Right lobe of liver (tissue), 6 donors: ENCODE measurements around the gene CIITA. TPM values are rescaled to one million over a fixed set of nuclear protein-coding genes. Genes with fewer than 3 reads are reported as not detected.

Experiments used
- ATAC-seq, 4 donors: fragments of 200-7000 bp; cut with Tn5 transposase; one replicate each; pipeline ENCODE4 v1.9.1; 2020; ENCODE audit warnings: mild to moderate bottlenecking in 4 of 4, moderate library complexity in 4 of 4
- DNase-seq, 3 donors: peaks; one replicate each; pipeline ENCODE4 v3.0.0-alpha.2; 2020
- H3K27ac ChIP-seq, 3 donors: fragments of 200-600 bp; one replicate each; pipeline ENCODE4 v1.8.0; 2022
- H3K27me3 ChIP-seq, 2 donors: fragments of 200-600 bp; one replicate each; pipeline ENCODE4 v1.8.0; 2022
- H3K36me3 ChIP-seq, 4 donors: fragments of 200-600 bp; sonication (generic) in 1 of 4; one replicate each; pipeline versions ENCODE4 v1.5.1 to v1.8.0; 2017 to 2022; ENCODE audit warnings: control low read depth in 1 of 4
- H3K4me1 ChIP-seq, 4 donors: fragments of 200-600 bp; sonication (generic) in 1 of 4; one replicate each; pipeline versions ENCODE4 v1.5.1 to v1.8.0; 2017 to 2022; ENCODE audit warnings: control low read depth in 1 of 4
- H3K4me3 ChIP-seq, 3 donors: fragments of 200-600 bp; one replicate each; pipeline ENCODE4 v1.8.0; 2022
- H3K9me3 ChIP-seq, 4 donors: fragments of 200-600 bp; sonication (generic) in 1 of 4; one replicate each; pipeline versions ENCODE4 v1.5.1 to v1.8.0; 2017 to 2022; ENCODE audit warnings: control low read depth in 1 of 4
- POLR2A ChIP-seq: fragments of 450-650 bp; IDR thresholded peaks from one replicate; pipeline ENCODE4 v1.6.1; 2017; ENCODE audit warnings: antibody characterized with exemption, mild to moderate bottlenecking
- WGBS: methylation state at CpG from one replicate; pipeline ENCODE4 v1.1.6; 2018; ENCODE audit warnings: low coverage, low lambda C conversion rate; ENCODE audit not compliant: insufficient coverage; ENCODE audit errors: missing lambda C conversion rate; 5-methylcytosine and 5-hydroxymethylcytosine counted together
- intact Hi-C, 2 donors: fragments of 100-400 bp; cut with DNase I; formaldehyde crosslinking; loops; one replicate each; pipeline versions ENCODE4 v1.11.2 to v1.14.1; 2022
- total RNA-seq, 6 experiments: library from RNA; depleted of rRNA in 2 of 6; stranded (reverse); fragments of >200 nt in 2 of 6; fragmentation: NEBNext Ultra II Directional in 3 of 6; extraction: Animal tissue kit (Norgen Biotek cat#: 25700) in 3 of 6; gene quantifications; one replicate each; pipeline versions ENCODE4 v1.1.0 to v1.2.4, GENCODE V29; 2016 to 2023
- TF ChIP-seq, protein P1 (sequence below), 4 donors: fragments of 200-600 bp in 3 of 4; fragments of 450-650 bp in 1 of 4; IDR thresholded peaks; one replicate each; pipeline versions ENCODE4 v1.5.1 to v1.8.0; 2016 to 2022; ENCODE audit warnings: antibody characterized with exemption in 4 of 4, mild to moderate bottlenecking in 2 of 4
- donor health status: DM: no; HTN: yes; CAD: no.
- donor health status: DM: no; HTN: no; CAD: no.
- donor health status: DM: no; HTN: no; CAD: no.
- donor health status: DM: no; HTN: yes; CAD: no.
- donor health status: DM: no; HTN: yes; CAD: no.

The CIITA gene
- total RNA-seq, 6 experiments from 2014 or later: 0.95 to 6.4 (median 3.3) TPM

DNA sequence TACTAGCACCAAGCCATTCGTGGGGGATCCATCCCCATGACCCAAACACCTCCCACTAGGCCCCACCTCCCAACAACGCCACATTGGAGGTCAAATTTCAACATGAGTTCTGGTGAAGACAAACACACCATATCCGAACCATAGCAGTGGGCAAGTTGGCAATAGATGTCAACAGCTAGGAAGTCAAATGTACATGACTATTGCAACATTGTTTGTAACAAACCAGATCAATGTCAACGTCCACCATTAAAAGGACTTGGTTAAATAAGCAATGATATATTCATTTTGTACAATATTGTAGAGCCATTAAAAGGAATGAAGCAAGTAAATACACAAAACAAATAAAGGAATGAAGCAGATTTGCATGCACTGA lies 26.5 kb upstream of the CIITA start:
- ATAC-seq (peak in 2 of 4 donors; percentile 14 to 87), DNase-seq (no peak)
- H3K9me3 ChIP-seq: no peaks in the 10 kb centered on the region
- intact Hi-C loops: no loop called here
- no peaks in the 10 kb centered on the region for H3K27me3 ChIP-seq
- WGBS: 38% methylated on average over 4 of the region's 4 CpGs
- no peak overlapping the region for H3K4me3 ChIP-seq
- TF ChIP-seq POLR2A: no peak
- TF ChIP-seq, protein P1, sequence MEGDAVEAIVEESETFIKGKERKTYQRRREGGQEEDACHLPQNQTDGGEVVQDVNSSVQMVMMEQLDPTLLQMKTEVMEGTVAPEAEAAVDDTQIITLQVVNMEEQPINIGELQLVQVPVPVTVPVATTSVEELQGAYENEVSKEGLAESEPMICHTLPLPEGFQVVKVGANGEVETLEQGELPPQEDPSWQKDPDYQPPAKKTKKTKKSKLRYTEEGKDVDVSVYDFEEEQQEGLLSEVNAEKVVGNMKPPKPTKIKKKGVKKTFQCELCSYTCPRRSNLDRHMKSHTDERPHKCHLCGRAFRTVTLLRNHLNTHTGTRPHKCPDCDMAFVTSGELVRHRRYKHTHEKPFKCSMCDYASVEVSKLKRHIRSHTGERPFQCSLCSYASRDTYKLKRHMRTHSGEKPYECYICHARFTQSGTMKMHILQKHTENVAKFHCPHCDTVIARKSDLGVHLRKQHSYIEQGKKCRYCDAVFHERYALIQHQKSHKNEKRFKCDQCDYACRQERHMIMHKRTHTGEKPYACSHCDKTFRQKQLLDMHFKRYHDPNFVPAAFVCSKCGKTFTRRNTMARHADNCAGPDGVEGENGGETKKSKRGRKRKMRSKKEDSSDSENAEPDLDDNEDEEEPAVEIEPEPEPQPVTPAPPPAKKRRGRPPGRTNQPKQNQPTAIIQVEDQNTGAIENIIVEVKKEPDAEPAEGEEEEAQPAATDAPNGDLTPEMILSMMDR (IDR thresholded peaks at IDR 0.05): no peak
- no peak overlapping the region for H3K27ac ChIP-seq
- H3K36me3 ChIP-seq: no peaks in the 10 kb centered on the region
- H3K4me1 ChIP-seq: peaks cover 0 to 5% (median 0%) of the 10 kb centered on the region in 4 donors

DNA sequence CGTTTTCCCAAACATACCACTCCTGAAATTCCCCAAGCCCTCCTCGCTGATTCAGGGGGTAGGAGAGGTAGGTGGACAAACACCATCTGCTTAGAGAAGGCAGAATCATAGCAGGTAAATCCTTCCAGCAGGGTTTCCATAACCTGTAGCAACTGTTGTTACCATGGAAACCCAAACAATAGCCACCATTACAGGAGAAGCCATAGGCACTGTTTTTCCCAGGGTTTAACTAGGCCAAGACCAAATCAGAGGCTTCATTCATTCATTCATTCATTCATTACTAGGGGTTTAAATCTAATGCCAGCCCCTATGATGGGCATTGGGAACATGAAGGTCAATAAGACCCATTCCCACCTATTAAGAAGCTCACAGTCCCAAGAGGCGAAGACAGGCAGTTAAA lies 25.5 kb upstream of the CIITA start:
- Histone ChIP-seq H3K4me3 (no peak overlapping the region), H3K36me3 (no peaks in the 10 kb centered on the region), H3K9me3 (no peaks in the 10 kb centered on the region), H3K27ac (no peak overlapping the region), H3K4me1 (peaks cover 0 to 5% (median 0%) of the 10 kb centered on the region in 4 donors), H3K27me3 (no peaks in the 10 kb centered on the region)
- WGBS: 93% methylated on average over 3 of the region's 3 CpGs
- ATAC-seq (no peak), DNase-seq (no peak)
- no peak for TF ChIP-seq POLR2A
- TF ChIP-seq, protein P1 (IDR thresholded peaks at IDR 0.05): no peak
- intact Hi-C loops: no loop called here

DNA sequence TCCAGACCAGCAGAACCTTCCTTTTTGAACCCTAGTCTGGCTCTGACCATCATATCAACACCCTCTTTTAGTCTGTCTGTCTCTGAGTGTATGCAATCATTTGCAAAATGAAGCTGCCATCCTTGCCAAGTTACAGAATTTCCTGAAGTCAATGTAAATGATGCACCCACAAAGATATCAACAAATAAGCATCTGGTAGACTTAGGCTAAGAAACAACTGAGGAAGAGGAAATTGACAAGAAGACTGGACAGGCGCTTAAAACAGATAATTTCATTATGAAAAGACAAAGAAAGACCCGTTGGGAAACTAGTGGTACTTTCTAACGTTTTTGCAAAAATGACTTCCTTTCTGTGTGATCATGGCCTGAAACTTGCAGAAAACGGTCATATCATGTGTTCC lies 24.7 kb upstream of the CIITA start:
- Histone ChIP-seq H3K27ac (no peak overlapping the region), H3K36me3 (no peaks in the 10 kb centered on the region), H3K4me3 (no peak overlapping the region), H3K9me3 (no peaks in the 10 kb centered on the region), H3K27me3 (no peaks in the 10 kb centered on the region), H3K4me1 (peaks cover 0 to 5% (median 0%) of the 10 kb centered on the region in 4 donors)
- DNase-seq (no peak), ATAC-seq (no peak)
- TF ChIP-seq, protein P1 (IDR thresholded peaks at IDR 0.05): no peak
- no peak for TF ChIP-seq POLR2A
- 32% methylated on average over 4 of the region's 4 CpGs for WGBS
- intact Hi-C loops: no loop called here

DNA sequence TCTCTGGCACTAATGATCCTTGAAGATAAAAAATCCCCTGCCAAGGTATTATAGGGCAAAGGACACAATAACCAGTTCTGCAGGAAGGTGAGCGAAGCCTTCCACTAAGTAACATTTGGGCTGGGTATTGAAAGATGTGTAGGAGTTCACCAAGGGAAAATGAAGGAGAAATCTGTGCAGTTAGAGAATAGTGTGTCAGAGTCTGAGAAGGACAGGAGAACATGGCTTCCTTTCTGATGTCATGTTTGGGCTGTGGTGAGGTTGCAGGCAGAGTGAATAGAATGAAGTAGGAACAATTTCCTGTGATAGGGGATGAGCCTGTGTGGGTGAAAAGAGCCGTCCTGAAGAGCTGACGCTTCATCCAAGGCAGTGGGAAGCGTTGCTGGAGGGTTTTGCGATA lies 24.1 kb upstream of the CIITA start:
- peak in 1 of 4 donors; percentile 33 for ATAC-seq
- Histone ChIP-seq H3K9me3 (no peaks in the 10 kb centered on the region), H3K36me3 (no peaks in the 10 kb centered on the region), H3K27me3 (no peaks in the 10 kb centered on the region), H3K4me1 (peaks cover 0 to 5% (median 0%) of the 10 kb centered on the region in 4 donors), H3K27ac (no peak overlapping the region), H3K4me3 (no peak overlapping the region)
- DNase-seq: no peak
- TF ChIP-seq, protein P1 (IDR thresholded peaks at IDR 0.05): no peak
- TF ChIP-seq POLR2A: no peak
- intact Hi-C loops: no loop called here
- WGBS: 68% methylated on average over 5 of the region's 5 CpGs

DNA sequence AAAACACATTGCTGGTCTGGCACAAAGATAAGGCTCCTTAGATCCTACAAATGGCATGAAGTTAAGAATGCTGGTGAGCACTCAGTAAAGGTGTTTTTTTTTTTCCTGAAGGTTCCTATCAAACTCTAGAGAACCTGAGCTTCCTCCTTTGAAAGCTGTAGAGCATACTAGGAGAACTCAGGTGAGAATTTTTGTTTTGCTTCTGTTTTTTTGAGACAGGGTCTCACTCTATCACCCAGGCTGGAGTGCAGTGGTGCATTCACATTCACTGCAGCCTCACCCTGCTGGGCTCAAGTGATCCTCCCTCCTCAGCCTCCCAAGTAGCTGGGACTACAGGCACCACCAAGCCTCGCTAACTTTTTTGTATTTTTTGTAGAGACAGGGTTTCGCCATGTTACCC lies 21.0 kb upstream of the CIITA start:
- Histone ChIP-seq H3K27me3 (no peaks in the 10 kb centered on the region), H3K4me1 (no peaks in the 10 kb centered on the region), H3K36me3 (no peaks in the 10 kb centered on the region), H3K4me3 (no peak overlapping the region), H3K9me3 (no peaks in the 10 kb centered on the region), H3K27ac (no peak overlapping the region)
- intact Hi-C loops: no loop called here
- ATAC-seq: no peak
- WGBS: 100% methylated on average over 2 of the region's 2 CpGs
- TF ChIP-seq POLR2A: no peak
- TF ChIP-seq, protein P1 (IDR thresholded peaks at IDR 0.05): no peak
- DNase-seq: no peak
